ENCODE data around the gene SH2D4B. TPM values are rescaled to one million over a fixed set of nuclear protein-coding genes. Genes with fewer than 3 reads are reported as not detected.

The SH2D4B gene
- total RNA-seq, 1 donor from 2014 or later: 1.4 TPM

DNA sequence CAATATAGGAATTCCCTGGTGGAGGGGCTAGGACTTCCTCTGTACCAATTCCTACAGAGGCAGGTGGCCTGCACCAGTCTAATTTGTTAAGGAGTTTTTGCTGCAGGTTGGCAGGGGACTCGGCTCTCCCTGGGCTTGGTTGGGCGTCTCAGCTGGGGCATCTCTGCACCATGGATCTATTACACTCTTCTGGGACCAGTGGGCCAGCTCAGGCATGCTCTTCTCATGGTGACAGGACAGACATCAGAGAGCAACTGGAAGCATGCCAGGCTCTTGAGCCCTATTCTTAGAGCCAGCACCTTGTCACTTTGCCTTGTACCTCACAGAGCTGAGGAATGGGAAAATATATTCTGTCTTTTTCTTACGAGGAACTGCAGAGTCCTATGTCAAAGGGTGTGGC, 74.6 kb downstream of the SH2D4B start:
- no peak for ATAC-seq
- no peak overlapping the region for H3K27ac ChIP-seq
- TF ChIP-seq, protein P1, sequence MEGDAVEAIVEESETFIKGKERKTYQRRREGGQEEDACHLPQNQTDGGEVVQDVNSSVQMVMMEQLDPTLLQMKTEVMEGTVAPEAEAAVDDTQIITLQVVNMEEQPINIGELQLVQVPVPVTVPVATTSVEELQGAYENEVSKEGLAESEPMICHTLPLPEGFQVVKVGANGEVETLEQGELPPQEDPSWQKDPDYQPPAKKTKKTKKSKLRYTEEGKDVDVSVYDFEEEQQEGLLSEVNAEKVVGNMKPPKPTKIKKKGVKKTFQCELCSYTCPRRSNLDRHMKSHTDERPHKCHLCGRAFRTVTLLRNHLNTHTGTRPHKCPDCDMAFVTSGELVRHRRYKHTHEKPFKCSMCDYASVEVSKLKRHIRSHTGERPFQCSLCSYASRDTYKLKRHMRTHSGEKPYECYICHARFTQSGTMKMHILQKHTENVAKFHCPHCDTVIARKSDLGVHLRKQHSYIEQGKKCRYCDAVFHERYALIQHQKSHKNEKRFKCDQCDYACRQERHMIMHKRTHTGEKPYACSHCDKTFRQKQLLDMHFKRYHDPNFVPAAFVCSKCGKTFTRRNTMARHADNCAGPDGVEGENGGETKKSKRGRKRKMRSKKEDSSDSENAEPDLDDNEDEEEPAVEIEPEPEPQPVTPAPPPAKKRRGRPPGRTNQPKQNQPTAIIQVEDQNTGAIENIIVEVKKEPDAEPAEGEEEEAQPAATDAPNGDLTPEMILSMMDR (IDR thresholded peaks at IDR 0.05): no peak
- H3K4me3 ChIP-seq: no peak overlapping the region
- intact Hi-C loops (cut with DNase I): no loop called here
- no peaks in the 10 kb centered on the region for H3K36me3 ChIP-seq
- no peaks in the 10 kb centered on the region for H3K9me3 ChIP-seq
- H3K27me3 ChIP-seq (ENCODE audit: low read depth): no peaks in the 10 kb centered on the region
- no peaks in the 10 kb centered on the region for H3K4me1 ChIP-seq
- DNase-seq: no peak

DNA sequence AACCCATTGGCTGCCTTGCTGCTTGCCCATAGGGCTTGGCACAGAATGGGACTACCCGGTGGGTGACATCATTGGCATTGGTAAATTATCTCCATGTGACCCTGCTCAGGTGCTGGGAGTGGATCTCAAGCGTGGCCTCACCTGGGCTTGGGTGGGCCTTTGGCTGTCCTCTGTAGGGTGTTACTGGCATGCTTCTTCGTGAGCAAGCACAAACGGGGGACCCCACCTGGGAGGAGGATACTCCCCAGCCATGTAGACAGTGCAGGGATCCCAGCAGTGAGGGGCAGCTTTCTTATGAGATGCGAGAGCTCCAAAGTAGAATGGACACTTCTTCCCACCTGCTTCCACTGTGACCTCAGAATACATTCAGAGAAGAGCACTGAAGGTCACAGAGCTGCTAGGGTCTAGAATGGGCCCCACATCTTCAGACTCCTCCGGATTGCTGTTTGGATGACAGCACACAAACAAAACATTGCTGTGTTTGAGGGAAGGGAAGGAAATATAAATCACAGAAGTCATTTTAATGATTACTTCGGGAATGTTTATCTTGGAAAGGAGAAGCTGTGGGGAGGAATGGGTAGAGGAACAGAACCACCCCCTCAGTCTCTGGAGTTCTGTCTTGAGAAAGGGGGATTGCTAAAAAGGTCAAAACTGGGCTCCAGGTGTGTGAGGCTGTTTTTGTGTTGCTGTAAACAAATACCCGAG, 75.9 kb downstream of the SH2D4B start:
- TF ChIP-seq, protein P1 (IDR thresholded peaks at IDR 0.05): no peak
- H3K27ac ChIP-seq: no peak overlapping the region
- H3K36me3 ChIP-seq: no peaks in the 10 kb centered on the region
- H3K9me3 ChIP-seq: no peaks in the 10 kb centered on the region
- H3K4me1 ChIP-seq: no peaks in the 10 kb centered on the region
- intact Hi-C loops (cut with DNase I): no loop called here
- H3K4me3 ChIP-seq: no peak overlapping the region
- DNase-seq (no peak), ATAC-seq (no peak)
- H3K27me3 ChIP-seq (ENCODE audit: low read depth): no peaks in the 10 kb centered on the region

DNA sequence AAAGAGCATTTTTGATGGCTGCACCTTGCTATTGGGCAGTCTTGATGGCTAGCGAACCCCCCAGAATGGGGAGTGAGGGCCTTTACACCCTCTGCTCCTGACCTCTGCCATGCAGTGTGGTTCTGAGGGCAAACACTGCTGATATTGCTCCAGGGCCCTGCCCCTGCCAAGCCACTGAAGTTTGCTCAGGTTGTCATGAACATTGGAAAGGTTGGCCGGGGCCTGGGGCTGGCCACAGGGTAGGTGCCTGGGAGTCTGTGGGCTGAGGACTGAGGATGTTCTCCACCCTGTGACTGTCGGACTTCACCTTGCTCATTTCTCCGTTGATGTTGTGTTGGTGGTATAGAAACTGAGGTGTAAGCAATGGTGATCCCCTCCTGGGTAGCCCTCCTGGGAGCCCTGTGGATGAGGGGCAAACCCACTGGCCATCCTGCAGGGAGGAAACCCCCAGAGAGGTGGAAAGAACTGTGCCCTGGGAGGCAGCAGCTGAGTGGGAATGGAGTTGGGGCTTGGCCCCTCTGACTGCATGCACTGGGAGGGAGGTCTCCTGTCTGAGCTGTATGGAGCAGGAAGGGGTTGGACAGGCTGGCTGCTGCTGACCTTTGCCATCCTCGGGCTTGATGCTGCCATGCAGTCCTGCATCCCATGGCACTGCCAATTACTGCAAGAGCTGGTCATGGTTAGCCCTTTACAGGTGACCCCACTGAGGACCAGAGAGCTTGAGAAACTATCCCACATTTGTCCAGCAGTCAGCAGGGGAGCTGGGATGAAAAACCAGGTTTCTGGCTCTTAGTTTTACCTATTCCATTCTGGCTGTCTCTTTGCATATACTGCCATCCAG, 77.1 kb downstream of the SH2D4B start:
- TF ChIP-seq, protein P1 (IDR thresholded peaks at IDR 0.05): no peak
- intact Hi-C loops (cut with DNase I): no loop called here
- no peak for DNase-seq

DNA sequence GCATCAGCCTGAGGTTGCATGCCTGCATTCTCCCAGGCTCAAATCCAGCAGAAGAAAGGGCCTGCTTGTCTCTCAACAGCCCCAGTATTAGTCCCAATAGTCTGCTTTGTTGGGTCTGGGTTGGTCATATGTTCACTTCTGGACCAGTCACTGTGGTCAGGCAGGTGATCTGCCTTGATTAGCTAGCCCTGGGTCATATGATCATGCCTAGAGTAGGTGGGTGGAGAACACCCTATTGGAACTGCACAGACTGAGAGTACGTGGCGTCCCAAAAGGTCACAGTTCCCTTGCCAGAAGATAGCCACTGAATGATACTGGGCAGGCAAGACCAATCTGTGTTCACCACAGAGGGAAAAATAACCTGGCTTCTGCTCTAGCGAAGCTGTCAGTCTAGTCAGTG, 80.1 kb downstream of the SH2D4B start:
- TF ChIP-seq, protein P1 (IDR thresholded peaks at IDR 0.05): no peak
- Histone ChIP-seq H3K36me3 (no peaks in the 10 kb centered on the region), H3K9me3 (no peaks in the 10 kb centered on the region), H3K4me3 (no peak overlapping the region), H3K27ac (no peak overlapping the region), H3K27me3 (ENCODE audit: low read depth) (no peaks in the 10 kb centered on the region), H3K4me1 (no peaks in the 10 kb centered on the region)
- intact Hi-C loops (cut with DNase I): no loop called here
- no peak for ATAC-seq
- DNase-seq: no peak

More for the DNA sequence above, 77.1 kb downstream of the SH2D4B start:
- Histone ChIP-seq H3K4me3 (no peak overlapping the region), H3K36me3 (no peaks in the 10 kb centered on the region), H3K4me1 (no peaks in the 10 kb centered on the region), H3K27me3 (ENCODE audit: low read depth) (no peaks in the 10 kb centered on the region), H3K27ac (no peak overlapping the region), H3K9me3 (no peaks in the 10 kb centered on the region)
- ATAC-seq: peak in 1 of 2 donors; percentile 13

DNA sequence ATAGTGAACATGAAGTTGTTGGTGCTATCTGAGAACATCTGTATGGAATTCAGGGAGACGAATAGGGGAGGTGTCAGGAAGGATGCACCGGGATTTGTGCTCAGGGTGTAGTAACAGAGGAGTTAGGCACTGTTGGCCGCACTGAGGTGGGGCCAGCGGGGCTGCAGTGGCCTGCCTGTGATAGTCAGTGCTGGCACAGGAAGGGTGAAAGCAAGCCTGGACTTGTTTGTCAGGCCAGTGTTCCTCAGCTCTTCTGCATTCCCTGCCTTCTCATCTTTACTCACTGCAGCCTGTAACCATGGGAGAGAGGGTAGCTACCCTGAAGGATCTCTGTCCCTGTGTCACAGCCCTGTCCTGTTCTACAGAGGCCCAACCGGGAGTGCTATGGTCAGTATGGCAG, 81.3 kb downstream of the SH2D4B start:
- DNase-seq: no peak
- TF ChIP-seq, protein P1 (IDR thresholded peaks at IDR 0.05): no peak
- ATAC-seq: no peak
- H3K27ac ChIP-seq: no peak overlapping the region
- no peaks in the 10 kb centered on the region for H3K4me1 ChIP-seq
- no peaks in the 10 kb centered on the region for H3K27me3 ChIP-seq (ENCODE audit: low read depth)
- no peaks in the 10 kb centered on the region for H3K9me3 ChIP-seq
- no peaks in the 10 kb centered on the region for H3K36me3 ChIP-seq
- no peak overlapping the region for H3K4me3 ChIP-seq
- intact Hi-C loops (cut with DNase I): no loop called here
